Right atrium auricular region (tissue), 2 donors: Measurements from ENCODE around the gene NKX1-2. TPM values are rescaled to one million over a fixed set of nuclear protein-coding genes. Genes with fewer than 3 reads are reported as not detected.

ENCODE experiments used
- DNase-seq: peaks from one replicate; pipeline ENCODE4 v3.0.0-alpha.2; 2019; ENCODE audit warnings: low spot score
- H3K27ac ChIP-seq, 2 donors: fragments of 200-600 bp; sonication (generic); 1 replicate in 1 of 2; 2 replicates in 1 of 2; pipeline ENCODE4 v1.5.1; 2016 to 2019
- H3K27me3 ChIP-seq, 2 donors: fragments of 200-600 bp; sonication (generic); one replicate each; pipeline versions ENCODE4 v1.5.1 to v1.6.0; 2017 to 2019
- H3K36me3 ChIP-seq: fragments of 200-600 bp; sonication (generic); one replicate; pipeline ENCODE4 v1.5.1; 2016
- H3K4me1 ChIP-seq, 2 donors: fragments of 200-600 bp; sonication (generic); one replicate each; pipeline versions ENCODE4 v1.5.1 to v1.6.0; 2017 to 2019
- H3K4me3 ChIP-seq, 2 donors: fragments of 200-600 bp; sonication (generic); 1 replicate in 1 of 2; 2 replicates in 1 of 2; pipeline ENCODE4 v1.5.1; 2017 to 2019; ENCODE audit warnings: mild to moderate bottlenecking in 1 of 2, moderate library complexity in 1 of 2
- H3K9me3 ChIP-seq, 2 donors: fragments of 200-600 bp; sonication (generic); one replicate each; pipeline ENCODE4 v1.5.1; 2019
- CTCF ChIP-seq, 2 donors: fragments of 200-600 bp; sonication (generic); IDR thresholded peaks; one replicate each; pipeline ENCODE4 v1.5.1; 2019; ENCODE audit warnings: antibody characterized with exemption in 2 of 2
- total RNA-seq, 2 donors: library from RNA; depleted of rRNA; stranded (reverse); fragments of >200 nt; gene quantifications; one replicate each; pipeline ENCODE4 v1.1.0, GENCODE V29; 2016

Gene NKX1-2
- total RNA-seq, 2 donors from 2014 or later = not detected

DNA sequence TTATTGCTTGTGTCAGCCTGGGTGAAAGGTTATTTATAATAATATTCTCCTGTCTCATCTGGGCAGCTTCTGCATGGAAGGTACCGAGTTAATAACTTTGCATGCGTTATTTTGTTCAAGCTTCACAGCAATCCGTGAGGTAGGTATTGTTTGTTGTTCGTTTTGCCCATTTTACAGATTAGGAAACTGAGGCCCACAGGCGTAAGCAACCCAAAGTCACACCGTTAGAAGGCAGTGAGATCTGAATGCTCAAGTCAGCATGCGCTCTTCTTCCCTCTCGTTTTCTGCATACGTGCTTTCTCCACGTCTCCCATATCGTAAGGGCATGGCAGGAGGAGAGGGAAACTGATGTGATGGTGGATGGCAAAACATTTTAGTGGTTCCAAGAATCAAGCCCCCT, 45.9 kb upstream of the NKX1-2 start:
- no peaks in the 10 kb centered on the region for H3K27me3 ChIP-seq
- H3K4me3 ChIP-seq = no peak overlapping the region
- H3K9me3 ChIP-seq = peaks cover 0 to 4% of the 10 kb centered on the region in 2 donors
- no peak for DNase-seq
- H3K27ac ChIP-seq = no peak overlapping the region
- H3K36me3 ChIP-seq = peaks cover 8% of the 10 kb centered on the region
- H3K4me1 ChIP-seq = no peaks in the 10 kb centered on the region
- TF ChIP-seq CTCF (IDR thresholded peaks at IDR 0.05) = no peak

GRCh38 chr10:124495162-124495561, 45.3 kb upstream of the NKX1-2 start:
- H3K4me1 ChIP-seq = no peaks in the 10 kb centered on the region
- TF ChIP-seq CTCF (IDR thresholded peaks at IDR 0.05) = no peak
- H3K4me3 ChIP-seq = no peak overlapping the region
- DNase-seq = no peak
- H3K9me3 ChIP-seq = no peaks in the 10 kb centered on the region
- peaks cover 3% of the 10 kb centered on the region for H3K36me3 ChIP-seq
- H3K27me3 ChIP-seq = no peaks in the 10 kb centered on the region
- H3K27ac ChIP-seq = no peak overlapping the region

- Histone ChIP-seq H3K36me3 (no peaks in the 10 kb centered on the region), H3K9me3 (no peaks in the 10 kb centered on the region), H3K27ac (no peak overlapping the region), H3K27me3 (no peaks in the 10 kb centered on the region), H3K4me1 (no peaks in the 10 kb centered on the region), H3K4me3 (no peak overlapping the region)
- TF ChIP-seq CTCF (IDR thresholded peaks at IDR 0.05) = no peak
- DNase-seq = no peak
Measured at GRCh38 chr10:124494046-124494807, 44.4 kb upstream of the NKX1-2 start.

DNA sequence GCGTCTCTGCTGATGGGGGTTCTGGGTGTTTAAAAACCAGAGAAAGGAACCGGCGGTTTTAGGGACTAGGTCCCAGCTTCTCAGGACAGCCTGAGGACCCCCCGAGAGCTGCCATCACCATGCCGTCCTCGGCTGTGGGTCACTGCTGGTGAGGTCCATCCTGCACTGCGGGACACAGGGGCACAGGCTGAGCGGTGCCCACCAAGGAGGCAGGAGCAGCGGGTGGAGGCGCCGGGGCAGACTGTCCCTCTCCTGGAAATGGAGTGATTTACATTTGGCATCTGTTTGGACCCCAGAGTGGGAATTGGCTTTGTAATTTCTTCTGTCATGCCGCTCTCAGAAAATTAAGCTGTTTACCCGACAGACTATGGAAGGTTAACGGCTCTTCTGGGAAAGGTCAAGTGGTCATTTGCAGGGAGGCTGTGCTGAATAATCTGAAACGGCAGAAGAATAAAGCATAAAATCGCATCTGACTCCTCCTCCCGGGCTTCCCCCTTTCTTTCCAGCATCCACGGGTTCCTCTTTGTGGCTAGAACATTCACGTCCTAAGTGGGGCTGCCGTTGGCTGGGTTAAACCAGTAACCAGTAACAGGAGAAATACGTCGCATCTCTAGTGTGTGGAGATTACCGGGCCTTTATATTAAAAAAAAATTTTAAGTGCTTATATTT, 43.5 kb upstream of the NKX1-2 start:
- Histone ChIP-seq H3K4me3 (no peak overlapping the region), H3K27ac (no peak overlapping the region), H3K9me3 (no peaks in the 10 kb centered on the region), H3K4me1 (no peaks in the 10 kb centered on the region), H3K27me3 (no peaks in the 10 kb centered on the region), H3K36me3 (no peaks in the 10 kb centered on the region)
- no peak for DNase-seq
- TF ChIP-seq CTCF (IDR thresholded peaks at IDR 0.05) = no peak

DNA sequence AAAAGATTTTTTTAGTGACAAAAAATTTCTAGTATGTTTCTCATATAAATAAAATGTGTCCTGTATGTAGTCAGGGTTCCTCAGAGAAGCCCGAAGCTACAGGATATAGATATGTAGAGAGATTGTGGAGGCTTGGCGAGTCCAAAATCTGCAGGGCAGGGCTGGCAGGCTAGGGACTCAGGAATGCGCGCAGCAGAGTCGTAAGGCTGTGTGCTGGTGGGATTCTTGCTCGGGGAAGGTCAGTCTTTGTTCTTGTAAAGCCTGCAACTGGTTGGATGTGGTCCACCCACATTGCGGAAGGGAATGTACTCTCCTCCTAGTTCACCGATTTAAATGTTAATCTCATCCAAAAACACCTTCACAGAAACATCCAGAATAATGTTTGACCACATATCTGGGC, 42.4 kb upstream of the NKX1-2 start:
- Histone ChIP-seq H3K4me3 (no peak overlapping the region), H3K27me3 (no peaks in the 10 kb centered on the region), H3K4me1 (no peaks in the 10 kb centered on the region), H3K9me3 (no peaks in the 10 kb centered on the region), H3K36me3 (no peaks in the 10 kb centered on the region), H3K27ac (no peak overlapping the region)
- DNase-seq = no peak
- no peak for TF ChIP-seq CTCF (IDR thresholded peaks at IDR 0.05)
